ENCODE results near the gene SCGB1D1.

The SCGB1D1 gene, protein sequence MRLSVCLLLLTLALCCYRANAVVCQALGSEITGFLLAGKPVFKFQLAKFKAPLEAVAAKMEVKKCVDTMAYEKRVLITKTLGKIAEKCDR
- total RNA-seq, result 0 reads per million in 3 experiments

- DNase-seq, result no peak
These were observed at the start of gene SCGB1D1 for GRCh38 chr11:62190011-62190410. Gene SCGB1D1 (plus strand): TSS chr11:62190216. CDS start chr11:62190285, 69 bp downstream.

DNA sequence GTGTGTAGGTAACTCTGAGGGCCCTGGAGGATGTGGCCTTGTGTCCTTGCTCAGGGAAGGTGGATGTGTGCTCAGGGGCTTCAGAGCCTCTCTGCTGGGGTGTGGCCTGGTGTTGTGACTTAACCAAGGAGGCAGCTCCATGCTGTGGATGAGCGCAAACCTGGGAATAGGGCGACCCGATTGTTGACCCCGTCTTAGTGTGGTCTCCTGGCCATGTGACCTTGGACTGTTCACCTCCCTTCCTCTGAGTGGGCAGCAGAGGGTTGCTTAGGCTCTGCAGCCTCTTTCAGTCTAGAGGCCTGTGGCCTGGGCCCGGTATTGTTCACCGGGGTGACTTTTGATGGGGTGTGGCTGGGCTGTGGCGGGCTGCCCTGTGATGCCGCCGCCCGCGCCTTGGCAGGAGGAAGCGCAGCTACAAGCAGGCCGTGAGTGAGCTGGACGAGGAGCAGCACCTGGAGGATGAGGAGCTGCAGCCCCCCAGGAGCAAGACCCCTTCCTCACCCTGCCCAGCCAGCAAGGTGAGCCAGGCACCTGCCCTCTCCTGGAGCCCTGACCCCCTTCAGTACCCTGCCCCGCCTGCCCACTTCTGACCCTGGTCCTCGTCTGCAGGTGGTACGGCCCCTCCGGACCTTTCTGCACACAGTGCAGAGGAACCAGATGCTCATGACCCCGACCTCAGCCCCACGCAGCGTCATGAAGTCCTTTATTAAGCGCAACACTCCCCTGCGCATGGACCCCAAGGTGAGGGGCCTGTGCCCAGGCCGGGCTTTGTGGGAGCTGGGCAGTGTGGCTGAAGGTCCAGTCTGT, 49.5 kb upstream of the SCGB1D1 start:
- DNase-seq, result no peak

DNA sequence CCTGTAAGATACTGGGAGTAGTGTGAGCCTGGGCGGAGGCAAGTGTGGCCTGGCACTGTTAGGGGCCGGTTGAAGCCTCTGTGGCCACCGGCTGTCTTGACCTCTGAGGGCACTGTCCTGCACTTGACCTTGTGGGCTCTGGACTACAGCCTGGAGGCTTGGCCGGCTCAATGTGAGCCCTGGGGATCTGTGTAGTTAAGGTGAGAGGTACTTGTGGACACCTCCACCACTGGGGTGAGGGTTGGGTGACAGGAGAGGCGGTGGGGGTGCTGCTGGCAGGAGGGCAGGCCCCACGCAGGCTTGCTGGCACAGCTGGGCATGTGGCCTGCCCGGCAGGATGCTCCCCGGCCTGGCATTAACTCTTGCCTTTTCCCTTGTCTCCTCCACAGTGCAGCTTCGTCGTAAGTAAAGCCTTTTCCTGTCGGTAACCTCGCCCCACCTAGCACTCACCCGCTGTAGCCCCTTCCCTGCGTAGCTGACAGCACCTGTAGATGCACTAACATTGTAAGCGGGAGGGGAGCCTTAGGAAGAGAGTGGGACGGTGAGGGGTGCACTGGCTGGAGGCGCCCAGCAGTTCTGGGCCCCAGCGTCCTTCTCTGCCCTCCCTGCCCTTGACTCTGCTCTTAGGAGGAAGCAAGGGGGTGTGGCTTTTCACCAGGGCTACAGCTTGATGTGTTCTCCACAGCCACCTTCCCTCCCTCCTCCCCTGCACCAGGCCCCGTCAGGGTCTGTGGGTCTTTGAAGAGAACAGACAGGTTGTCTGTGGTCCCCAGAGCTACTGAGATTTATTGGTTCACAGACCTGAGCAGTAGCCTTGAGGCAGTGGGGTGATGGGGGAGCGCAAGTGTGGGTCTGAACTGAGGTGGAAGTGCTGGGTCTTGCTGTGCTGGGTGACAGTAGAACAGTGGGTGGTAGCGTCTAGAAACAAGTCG, 48.6 kb upstream of the SCGB1D1 start:
- DNase-seq, result no peak

- DNase-seq, result no peak
These were observed 48.0 kb upstream of the SCGB1D1 start for GRCh38 chr11:62142043-62142375.

GRCh38 chr11:62142921-62143320, 47.1 kb upstream of the SCGB1D1 start:
- no peak for DNase-seq

DNA sequence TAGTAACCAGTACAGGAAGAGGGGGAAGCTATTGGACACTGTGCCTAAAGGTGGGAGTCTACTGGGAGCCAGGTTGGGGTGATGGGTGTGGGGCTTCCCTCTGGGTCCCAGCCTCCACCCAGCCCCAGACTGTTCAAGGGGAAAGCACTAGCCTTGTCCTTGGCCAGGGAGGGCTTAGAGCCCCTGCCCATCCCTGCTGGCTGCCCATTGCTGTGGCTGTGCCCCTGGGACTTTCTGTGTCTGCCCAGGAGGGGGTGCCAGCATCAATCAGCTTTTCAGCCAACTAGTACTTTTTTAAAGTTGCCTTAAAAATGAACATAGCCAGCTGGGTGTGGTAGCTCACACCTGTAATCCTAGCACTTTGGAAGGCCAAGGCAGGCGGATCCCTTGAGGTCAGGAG, 46.3 kb upstream of the SCGB1D1 start:
- no peak for DNase-seq

DNA sequence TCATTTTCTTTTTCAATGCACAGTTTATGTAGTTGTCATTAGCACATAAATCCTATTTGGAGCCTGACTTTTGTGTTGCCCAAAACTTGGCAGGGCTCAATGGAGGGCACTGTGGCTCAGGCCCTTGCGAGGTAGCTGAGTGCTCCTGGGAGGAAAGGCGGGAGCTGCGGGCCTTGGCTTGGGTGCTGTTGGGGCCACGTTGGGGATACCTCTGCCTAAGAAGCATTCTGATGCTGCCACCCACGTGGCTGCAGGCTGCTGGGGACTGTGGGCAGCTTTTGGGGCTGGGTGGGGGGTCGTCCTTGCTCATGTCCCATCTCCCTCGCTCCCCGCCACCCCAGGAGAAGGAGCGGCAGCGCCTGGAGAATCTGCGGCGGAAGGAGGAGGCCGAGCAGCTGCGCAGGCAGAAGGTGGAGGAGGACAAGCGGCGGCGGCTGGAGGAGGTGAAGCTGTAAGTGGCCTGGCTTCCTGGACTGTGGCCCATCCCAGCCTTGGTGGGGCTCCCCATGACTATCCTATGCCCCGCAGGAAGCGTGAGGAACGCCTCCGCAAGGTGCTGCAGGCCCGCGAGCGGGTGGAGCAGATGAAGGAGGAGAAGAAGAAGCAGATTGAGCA, 45.3 kb upstream of the SCGB1D1 start:
- no peak for DNase-seq

- no peak for DNase-seq
These were observed 44.6 kb upstream of the SCGB1D1 start for GRCh38 chr11:62145261-62145871.

DNA sequence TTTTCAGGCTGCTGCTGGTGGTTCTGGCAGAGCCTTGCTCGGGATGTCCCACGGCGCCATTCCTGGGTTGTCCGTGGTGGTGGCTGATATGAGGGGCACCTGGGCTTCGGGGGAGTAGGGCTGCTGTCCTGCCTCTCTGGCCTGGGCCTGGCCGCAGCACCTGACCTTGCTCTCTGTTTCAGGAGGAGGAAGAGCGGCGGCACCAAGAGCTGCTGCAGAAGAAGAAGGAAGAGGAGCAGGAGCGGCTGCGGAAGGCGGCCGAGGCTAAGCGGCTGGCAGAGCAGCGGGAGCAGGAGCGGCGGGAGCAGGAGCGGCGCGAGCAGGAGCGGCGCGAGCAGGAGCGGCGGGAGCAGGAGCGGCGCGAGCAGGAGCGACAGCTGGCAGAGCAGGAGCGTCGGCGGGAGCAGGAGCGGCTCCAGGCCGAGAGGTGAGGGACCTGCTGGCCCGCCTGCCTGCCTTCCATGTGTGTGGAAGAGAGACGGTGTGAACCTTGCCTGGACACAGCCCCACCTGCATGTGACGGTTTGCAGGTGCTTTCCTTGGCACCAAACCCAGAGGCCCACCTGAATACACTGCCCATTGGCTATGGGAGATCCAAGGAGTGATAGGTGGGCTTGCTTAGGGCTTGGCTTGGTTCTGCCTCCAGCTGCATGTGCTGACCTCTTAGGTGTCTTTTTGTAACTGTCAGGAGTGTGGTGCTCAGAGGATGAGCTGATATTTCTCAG, 43.4 kb upstream of the SCGB1D1 start:
- DNase-seq, result no peak

DNA sequence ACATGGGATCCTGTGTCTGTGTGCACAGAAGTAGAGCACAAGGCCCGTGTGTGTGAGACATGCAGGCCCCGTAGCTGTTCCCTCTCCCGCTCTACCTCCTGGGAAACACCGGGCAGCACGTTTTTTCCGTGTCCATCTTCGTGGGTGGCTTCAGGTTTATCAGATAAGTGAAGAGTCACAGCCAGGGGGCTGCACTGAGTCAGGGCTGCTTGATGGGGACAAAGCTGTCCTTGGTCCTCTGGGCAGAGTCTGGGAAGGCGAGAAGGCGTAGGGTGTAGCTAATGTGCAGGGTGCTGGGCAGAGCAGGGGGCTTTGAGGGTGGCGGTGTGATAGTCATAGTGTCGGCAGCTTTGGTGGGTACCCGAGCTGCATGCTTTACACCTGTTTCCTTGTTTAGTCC, 42.5 kb upstream of the SCGB1D1 start:
- DNase-seq, result no peak

- DNase-seq, result no peak
These were observed 41.6 kb upstream of the SCGB1D1 start for GRCh38 chr11:62148271-62148980.

DNA sequence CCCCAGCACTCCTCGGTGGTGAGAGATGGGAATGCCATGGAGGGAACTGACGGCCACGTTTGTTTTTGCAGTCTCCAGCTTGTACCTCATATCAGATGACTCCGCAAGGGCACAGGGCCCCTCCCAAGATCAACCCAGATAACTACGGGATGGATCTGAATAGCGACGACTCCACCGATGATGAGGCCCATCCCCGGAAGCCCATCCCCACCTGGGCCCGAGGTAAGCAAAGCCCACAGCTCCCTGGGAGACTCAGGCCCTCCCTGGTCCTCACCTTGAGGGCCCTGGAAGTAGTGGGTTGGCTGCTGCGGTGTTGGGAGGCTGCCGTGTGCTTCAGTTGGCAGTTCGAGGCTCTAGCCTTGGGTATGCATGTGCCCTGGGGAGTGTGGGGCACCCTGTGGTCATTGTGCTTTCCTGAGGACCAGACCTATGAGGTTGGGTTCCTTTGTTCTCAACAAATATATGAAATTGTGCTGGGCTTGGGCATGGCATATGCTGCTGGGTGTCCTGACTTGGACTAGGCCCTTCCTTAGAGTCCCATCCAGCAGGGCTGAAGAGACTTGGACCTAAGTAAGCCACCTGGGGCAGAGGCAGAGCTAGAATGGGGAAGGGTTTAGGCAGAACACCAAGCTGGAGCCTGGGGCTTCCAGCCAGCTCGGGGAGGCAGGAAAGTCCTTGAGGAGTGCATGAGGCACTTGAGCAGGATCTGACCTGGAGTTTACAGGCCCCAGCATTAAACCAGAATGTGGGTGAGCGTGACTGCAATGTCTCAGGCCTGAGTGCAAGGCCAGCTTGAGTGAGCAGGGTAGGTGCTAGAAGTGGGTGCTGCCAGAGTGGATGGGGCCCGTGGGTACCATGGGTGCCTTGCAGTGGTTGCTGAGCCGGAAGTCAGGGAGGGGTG, 39.8 kb upstream of the SCGB1D1 start:
- no peak for DNase-seq

GRCh38 chr11:62150887-62151736, 38.9 kb upstream of the SCGB1D1 start:
- DNase-seq, result no peak

DNA sequence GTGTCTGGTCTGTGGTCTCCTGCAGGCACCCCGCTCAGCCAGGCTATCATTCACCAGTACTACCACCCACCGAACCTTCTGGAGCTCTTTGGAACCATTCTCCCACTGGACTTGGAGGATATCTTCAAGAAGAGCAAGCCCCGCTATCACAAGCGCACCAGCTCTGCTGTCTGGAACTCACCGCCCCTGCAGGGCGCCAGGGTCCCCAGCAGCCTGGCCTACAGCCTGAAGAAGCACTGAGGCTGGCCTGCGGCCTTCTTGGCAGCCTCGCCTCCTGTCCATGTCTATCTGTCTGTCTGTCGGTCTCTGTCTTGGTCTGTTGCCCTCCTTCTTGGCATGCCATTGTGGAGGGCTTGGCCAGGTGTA, 38.3 kb upstream of the SCGB1D1 start:
- DNase-seq, result no peak

GRCh38 chr11:62152245-62153086, 37.5 kb upstream of the SCGB1D1 start:
- DNase-seq, result no peak

GRCh38 chr11:62153087-62153395, 37.0 kb upstream of the SCGB1D1 start:
- no peak for DNase-seq

DNA sequence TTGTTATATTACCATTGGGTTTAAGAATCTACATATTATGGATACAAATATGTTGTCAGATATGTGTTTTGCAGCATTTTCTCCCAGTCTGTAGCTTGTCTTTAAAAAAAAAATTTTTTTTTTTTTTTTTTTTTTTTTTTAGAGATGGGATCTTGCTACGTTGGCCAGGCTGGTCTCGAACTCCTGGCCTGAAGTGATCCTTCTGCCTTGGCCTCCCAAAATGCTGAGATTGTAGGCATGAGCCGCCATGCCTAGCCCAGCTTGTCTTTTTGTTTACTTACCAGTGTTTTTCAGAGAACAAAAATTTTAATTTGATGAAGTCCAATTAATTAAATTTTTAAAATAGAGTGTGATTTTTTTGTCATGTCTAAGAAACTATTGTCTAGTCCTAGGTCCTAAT, 36.4 kb upstream of the SCGB1D1 start:
- DNase-seq, result no peak

DNA sequence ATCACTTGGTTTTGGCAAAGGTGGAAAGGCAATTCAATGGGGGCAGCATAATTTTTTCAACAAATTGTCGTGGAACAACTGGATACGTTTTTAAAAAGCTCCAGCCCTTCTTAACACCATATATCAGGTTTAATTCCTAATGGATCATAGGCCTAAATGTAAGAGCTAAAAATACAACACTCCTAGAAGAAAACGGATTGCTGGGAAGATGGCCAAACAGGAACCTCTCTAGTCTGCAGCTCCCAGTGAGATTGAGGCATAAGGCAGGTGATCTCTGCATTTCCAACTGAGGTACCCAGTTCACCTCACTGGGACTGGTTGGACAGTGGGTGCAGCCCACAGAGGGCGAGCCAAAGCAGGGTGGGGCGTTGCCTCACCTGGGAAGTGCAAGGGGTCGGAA, 32.4 kb upstream of the SCGB1D1 start:
- DNase-seq, result no peak

- DNase-seq, result no peak
These were observed 23.6 kb upstream of the SCGB1D1 start for GRCh38 chr11:62166371-62166770.
